ENCODE data around the gene CEP72.

- TF ChIP-seq, protein P1, sequence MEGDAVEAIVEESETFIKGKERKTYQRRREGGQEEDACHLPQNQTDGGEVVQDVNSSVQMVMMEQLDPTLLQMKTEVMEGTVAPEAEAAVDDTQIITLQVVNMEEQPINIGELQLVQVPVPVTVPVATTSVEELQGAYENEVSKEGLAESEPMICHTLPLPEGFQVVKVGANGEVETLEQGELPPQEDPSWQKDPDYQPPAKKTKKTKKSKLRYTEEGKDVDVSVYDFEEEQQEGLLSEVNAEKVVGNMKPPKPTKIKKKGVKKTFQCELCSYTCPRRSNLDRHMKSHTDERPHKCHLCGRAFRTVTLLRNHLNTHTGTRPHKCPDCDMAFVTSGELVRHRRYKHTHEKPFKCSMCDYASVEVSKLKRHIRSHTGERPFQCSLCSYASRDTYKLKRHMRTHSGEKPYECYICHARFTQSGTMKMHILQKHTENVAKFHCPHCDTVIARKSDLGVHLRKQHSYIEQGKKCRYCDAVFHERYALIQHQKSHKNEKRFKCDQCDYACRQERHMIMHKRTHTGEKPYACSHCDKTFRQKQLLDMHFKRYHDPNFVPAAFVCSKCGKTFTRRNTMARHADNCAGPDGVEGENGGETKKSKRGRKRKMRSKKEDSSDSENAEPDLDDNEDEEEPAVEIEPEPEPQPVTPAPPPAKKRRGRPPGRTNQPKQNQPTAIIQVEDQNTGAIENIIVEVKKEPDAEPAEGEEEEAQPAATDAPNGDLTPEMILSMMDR (IDR thresholded peaks at IDR 0.05; ENCODE audit: poor library complexity) = no peak
- no peak for TF ChIP-seq EZH2 (IDR thresholded peaks at IDR 0.05; ENCODE audit: borderline replicate concordance)
- no peak for TF ChIP-seq EZH2phosphoT487 (IDR thresholded peaks at IDR 0.05; ENCODE audit: low read depth, severe bottlenecking, unreplicated experiment)
These were observed 33.3 kb downstream of the CEP72 start for GRCh38 chr5:645421-645820.

All from hepatocyte (in vitro differentiated cells).